NCI-H1105 (cell line): ENCODE measurements around the gene MMAB.

Experiments
- DNase-seq: peaks from one replicate; lab custom pipeline; 2025; lab: John Stamatoyannopoulos, UW

The MMAB gene

GRCh38 chr12:109583733-109584132 is 10.4 kb upstream of the MMAB start:
- DNase-seq: no peak

DNA sequence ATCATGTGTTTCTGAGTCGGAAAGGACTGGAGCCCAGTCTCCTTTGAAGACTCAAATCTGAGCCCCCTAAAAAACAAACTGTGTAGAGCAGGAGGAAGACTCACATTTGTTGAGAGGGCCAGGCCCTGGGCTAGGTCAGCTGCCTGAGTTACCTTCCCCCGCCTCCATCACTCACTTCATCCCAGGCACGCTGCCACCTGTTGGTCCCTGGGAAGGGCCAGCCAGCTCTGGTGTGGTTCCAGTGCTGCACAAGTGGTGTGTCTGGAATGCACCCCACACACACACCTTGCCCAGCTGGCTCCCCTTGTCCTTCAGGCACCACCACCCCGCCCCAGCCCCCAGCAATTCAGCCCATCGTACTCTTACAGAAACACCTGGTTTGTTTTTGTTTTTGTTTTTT is 9.3 kb upstream of the MMAB start:
- no peak for DNase-seq

DNA sequence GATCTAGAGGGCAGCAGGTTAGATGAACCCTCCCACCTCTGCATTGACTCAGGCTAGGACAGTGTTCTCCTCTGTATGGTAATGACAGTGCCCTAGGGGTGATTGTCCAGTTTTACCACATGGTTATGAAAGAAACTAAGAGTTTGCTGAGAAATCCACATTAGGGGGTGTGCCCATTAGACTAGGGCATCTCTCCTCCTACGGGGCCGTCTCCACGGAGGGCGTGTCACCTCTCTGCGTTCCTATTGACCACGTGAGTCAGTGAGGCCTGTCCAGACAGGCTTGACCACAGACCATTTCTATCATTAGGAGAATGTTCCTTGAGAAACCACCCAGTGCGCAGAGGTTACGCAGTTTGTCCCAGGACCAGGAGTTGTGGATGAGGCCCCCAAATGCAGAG is 8.6 kb upstream of the MMAB start:
- no peak for DNase-seq

DNA sequence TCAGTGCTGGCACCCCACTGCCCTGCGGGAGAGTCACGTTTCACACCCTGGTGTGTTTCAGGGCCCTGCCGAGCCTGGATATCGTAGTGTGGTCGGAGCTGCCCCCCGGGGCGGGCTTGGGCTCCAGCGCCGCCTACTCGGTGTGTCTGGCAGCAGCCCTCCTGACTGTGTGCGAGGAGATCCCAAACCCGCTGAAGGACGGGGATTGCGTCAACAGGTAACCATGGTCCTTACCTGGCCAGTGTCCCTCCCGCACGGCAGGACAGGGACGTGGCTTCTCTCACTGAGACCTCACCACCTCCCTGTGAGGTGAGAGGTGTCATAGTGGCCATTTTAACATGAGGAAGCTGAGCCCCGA is 8.0 kb upstream of the MMAB start:
- no peak for DNase-seq

- DNase-seq: no peak
Observed at GRCh38 chr12:109580684-109581333, 7.5 kb upstream of the MMAB start.

DNA sequence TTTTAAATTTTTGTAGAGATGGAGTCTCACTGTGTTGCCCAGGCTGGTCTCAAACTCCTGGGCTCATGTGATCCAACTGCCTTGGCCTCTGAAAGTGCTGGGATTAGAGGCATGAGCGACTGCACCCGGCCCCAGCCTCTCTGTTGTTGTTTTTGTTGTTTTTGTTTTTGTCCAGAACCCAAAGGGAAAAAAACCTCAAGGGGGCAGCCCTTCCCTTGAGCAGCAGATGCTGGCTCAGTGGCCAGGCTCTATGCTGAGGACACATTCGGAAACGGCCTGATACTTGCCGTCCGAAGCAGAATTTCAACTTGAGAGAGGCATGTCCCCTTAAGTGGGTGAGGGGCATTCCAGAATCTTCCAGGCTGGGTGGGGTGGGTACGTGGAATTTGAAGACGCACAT is 7.0 kb upstream of the MMAB start:
- DNase-seq: no peak

DNA sequence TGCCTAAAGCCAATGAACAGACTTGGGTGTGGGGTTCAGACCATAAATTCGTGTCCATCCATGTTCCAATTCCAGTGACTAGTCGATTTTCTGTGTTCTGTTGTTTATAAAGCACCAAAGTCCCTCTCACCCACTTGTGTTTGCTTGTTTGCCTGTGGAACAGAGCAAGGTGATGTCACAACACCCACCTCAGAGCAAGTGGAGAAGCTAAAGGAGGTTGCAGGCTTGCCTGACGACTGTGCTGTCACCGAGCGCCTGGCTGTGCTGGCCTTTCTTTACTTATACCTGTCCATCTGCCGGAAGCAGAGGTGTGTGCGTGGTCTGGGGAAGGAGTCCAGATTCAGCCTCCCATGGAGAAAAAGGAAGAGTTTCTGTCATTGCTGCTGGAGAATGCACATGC is 6.3 kb upstream of the MMAB start:
- DNase-seq: no peak

DNA sequence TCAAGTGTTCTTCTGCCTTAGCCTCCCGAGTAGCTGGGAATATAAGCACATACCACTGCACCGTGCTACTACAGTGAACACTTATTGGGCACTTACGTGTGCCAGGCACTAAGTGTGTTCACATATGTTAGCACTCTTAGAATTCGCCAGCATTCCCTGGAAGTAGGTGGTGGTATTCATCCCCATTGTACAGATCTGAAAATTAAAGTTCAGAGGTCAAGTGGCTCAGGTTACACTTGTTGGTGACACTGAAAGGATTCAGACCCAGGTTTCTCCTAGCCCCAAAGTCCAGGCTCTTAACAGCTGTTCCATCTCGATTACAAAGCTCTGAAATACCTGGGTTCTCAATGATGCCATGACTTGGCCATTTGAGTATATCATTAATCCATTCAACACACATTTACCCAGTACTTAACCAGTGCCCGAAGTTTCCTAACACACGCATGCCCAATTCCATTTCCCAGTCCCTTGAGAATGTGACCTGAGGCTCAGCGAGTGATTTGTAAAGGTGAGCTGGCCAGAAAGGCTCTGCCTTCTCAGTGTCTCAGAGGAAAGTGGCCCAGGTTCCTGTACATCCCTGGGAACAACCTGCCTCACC is 5.1 kb upstream of the MMAB start:
- DNase-seq: no peak

DNA sequence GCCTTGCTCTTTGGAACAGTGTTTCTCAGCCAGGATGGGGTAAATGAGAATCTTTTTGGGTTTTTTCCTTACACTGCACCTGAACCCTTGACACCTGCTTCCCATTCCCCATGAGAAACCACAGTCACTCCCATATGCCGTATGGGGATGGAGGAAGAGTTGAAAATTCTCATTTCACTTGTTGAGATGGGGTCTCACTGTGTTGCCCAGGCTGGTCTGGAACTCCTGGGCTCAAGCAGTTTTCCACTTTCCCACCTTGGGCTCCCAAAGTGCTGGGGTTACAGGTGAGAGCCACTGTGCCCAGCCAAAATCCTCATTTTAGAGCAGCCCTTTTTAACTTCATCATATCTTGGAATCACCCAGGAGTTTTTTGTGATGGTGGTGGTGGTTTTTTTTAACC is 4.0 kb upstream of the MMAB start:
- DNase-seq: no peak

GRCh38 chr12:109575683-109576082 is 2.4 kb upstream of the MMAB start:
- DNase-seq: no peak

DNA sequence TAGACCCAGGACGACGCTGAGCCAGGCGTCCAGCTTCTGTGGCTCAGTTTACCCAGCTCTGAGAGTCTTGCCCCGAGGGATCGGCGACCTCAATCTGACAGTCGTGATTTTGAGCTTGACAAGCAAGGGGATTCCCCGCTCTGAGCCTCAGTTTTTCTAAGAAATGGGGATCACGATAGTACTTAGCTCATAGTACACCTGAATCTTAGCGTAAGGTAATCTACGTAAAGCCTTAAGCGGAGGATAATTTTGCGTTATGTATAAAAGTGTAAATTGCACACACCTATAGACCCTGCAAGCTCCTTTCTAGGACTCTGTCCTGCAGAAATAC is 575 bp upstream of the MMAB start:
- DNase-seq: no peak

DNA sequence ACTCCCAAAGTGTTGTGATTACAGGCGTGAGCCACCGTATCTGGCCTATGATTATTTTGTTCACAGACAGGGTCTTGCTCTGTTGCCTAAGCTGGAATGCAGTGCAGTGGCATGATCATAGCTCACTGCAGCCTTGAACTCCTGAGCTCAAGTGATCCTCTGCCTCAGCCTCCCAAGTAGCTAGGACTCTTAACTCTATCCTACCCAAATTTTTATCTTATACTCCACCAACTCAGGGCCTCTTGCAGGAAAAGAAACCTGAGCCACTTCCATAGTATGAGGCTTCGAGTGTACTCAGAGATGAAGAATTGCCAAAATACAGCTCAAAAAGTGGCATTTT is 828 bp downstream of the MMAB start:
- no peak for DNase-seq

- no peak for DNase-seq
Observed at GRCh38 chr12:109571773-109572505, 1.4 kb downstream of the MMAB start.

GRCh38 chr12:109568486-109568885 is 4.8 kb downstream of the MMAB start:
- DNase-seq: no peak

DNA sequence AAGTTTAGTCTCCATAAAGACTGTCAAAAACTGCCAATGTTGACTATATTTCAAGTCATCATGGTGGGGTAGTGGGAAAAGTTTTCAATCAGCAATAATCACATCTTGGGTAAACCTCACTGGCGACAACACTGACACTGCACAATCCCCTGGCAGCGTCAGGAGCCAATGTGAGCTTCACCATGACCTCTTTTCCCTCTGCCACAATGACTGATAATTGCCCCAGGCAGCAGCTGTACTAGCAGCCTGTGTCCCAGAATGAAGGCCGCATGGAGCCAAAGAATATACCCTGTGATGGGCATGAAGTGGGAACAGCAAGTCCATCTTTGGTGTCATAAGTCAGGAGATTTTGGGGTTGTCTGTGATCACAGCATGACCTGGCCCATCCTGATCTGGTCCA is 5.3 kb downstream of the MMAB start:
- no peak for DNase-seq

DNA sequence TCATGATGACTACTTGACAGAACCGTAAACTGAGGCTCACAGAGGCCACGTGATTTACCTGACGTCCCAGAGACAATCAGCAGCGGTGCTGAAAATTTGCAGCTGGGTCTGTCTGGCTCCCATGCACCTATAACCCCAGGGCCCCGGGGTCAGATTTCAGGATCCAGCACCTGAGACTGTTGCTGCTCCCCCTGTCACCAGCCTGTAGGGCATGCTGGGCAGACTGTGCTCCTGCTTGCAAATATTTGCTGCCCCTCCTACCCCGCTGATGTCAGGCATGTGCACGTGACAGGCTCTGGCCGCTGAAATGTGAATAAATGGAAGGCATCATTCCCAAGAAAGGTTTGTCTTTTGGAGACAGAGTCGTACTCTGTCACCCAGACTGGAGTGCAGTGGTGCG is 6.0 kb downstream of the MMAB start:
- DNase-seq: no peak

GRCh38 chr12:109566424-109566823 is 6.9 kb downstream of the MMAB start:
- no peak for DNase-seq

GRCh38 chr12:109563291-109564284 is 9.7 kb downstream of the MMAB start:
- no peak for DNase-seq

- no peak for DNase-seq
Observed at GRCh38 chr12:109562871-109563270, 10.4 kb downstream of the MMAB start.

- DNase-seq: no peak
Observed at GRCh38 chr12:109561711-109562030, 11.6 kb downstream of the MMAB start.

DNA sequence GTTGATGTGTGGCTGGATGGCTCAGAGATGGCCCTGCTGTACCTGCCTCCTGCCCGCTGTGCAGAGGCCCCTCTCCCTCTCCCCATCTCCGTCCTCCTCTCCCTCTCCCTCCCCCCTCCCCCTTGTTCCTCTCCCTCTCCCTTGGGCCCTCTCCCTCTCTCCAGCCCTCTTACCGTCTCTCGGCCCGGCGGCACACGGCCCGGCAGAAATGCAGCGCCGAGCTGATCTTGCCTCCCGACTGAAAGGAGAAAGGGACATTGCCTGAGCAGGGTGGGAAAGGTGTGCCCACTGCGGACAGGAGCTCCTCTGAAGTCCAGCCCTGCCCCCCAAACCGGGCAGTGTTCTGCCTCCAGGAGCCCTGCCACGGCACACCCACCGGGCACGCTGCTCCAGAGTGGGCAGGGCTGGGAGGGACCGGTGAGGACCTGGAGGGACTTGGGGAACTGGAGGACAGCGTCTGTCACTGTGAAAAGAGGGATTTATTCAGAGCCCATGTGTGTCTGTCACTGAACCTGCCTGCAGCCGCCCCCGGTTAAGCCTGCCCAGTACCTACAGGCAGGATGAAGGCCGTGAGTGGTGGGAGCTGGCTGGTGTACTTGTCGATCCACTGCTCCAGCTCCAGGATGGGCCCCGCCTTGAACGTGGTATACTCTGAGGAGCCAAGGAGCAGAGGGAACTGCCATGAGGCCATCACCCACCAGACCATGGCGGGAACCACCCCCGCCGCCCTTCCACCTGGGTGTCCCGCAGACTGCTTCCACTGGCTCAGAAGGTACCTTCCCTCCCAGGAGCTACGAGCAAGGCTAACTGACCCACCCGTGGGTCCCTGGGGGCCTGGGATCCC is 12.2 kb downstream of the MMAB start:
- no peak for DNase-seq

DNA sequence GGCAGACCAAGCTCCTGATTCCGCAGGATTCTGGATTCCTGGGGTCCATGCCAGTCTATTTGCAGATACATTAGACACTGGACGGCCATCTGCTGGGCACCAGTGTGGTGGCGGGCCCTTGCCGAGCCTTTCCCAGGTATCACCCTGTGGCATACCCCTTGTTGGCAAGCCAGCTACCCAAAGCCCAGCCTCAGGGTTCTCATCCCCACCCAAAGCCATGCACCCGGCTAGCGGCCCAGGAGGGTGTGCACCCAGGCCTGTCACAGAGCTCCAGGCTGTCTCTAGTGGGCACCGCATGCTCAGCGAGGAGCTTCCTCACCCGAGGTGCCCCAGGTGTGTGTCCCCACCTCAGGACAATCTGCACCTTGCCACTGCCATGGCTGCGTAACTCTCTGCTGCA is 13.7 kb downstream of the MMAB start:
- no peak for DNase-seq
